NT2/D1 (cell line): Measurements from ENCODE around the gene GOLGA6C.

Source experiments
- SUZ12 ChIP-seq: IDR thresholded peaks from 2 replicates; pipeline ENCODE4 v1.6.1; 2011; ENCODE audit not compliant: insufficient read length, insufficient read depth; ENCODE audit errors: extremely low read depth
- YY1 ChIP-seq: IDR thresholded peaks from 2 replicates; pipeline ENCODE4 v1.6.1; 2011; ENCODE audit not compliant: insufficient read length, insufficient read depth
- ZNF274 ChIP-seq: IDR thresholded peaks from 2 replicates; pipeline ENCODE4 v1.6.1; 2011; ENCODE audit warnings: mild to moderate bottlenecking, low read depth, low read length

DNA sequence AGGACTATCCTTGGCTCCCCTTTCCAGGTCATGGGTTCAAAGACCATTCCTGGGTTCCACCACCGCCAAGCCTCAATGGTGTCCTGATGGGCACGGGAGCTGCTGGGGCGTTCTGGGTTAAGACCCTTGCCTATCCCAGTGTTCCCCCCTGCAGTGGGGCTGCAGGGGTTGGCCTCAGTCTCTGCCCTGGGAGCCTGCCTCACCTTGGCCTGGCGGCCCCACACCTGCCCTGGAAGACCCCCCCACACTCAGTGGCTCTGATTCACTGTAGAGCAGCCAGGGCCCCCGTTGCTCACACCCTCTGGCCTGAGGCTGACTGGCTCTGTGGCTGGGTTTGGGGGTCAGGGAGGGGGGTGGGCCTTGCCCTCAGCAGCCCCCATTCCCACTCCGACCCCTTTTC, 34.4 kb upstream of the GOLGA6C start:
- TF ChIP-seq ZNF274: no peak
- TF ChIP-seq SUZ12: no peak
- no peak for TF ChIP-seq YY1
